ENCODE results near the gene SCTR.

DNA sequence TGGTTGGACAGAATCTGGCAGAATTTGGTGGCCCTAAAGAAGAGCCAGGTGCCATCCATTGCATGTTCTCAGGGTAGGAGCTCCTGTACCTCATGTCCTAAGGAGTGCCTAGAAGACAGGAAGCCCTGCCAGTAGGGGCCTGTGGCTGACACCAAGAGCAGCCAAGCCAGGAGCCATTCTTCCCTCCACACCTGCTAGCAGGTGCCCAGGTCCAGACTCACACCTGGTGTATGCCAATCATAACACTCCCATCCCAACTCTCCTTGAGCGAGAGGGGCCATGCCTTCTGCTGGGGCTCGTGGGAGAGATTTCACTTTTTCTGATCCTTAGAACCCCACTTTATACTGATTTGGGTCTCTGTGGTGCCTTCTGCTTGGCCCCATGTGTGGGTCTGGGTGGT, 119.1 kb downstream of the SCTR start:
- TF ChIP-seq, protein P1, sequence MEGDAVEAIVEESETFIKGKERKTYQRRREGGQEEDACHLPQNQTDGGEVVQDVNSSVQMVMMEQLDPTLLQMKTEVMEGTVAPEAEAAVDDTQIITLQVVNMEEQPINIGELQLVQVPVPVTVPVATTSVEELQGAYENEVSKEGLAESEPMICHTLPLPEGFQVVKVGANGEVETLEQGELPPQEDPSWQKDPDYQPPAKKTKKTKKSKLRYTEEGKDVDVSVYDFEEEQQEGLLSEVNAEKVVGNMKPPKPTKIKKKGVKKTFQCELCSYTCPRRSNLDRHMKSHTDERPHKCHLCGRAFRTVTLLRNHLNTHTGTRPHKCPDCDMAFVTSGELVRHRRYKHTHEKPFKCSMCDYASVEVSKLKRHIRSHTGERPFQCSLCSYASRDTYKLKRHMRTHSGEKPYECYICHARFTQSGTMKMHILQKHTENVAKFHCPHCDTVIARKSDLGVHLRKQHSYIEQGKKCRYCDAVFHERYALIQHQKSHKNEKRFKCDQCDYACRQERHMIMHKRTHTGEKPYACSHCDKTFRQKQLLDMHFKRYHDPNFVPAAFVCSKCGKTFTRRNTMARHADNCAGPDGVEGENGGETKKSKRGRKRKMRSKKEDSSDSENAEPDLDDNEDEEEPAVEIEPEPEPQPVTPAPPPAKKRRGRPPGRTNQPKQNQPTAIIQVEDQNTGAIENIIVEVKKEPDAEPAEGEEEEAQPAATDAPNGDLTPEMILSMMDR (conservative IDR thresholded peaks at IDR 0.05), result no peak
- no peak for TF ChIP-seq EZH2 (IDR thresholded peaks at IDR 0.05; ENCODE audit: low read depth)

Measured in PC-9 (cell line).